Endothelial cell of hepatic sinusoid (primary cell): ENCODE data around the gene HPD.
"Not testable (repeated sequence)": the region's sequence is repeated elsewhere in the genome, so short reads cannot be mapped to it uniquely, and the experiment has no call there.

Experiments used
- in situ Hi-C: cut with HindIII; loops from 2 replicates; pipeline ENCODE4 v1.10.0; 2017; ENCODE audit warnings: low sequenced_read_pairs

The HPD gene

DNA sequence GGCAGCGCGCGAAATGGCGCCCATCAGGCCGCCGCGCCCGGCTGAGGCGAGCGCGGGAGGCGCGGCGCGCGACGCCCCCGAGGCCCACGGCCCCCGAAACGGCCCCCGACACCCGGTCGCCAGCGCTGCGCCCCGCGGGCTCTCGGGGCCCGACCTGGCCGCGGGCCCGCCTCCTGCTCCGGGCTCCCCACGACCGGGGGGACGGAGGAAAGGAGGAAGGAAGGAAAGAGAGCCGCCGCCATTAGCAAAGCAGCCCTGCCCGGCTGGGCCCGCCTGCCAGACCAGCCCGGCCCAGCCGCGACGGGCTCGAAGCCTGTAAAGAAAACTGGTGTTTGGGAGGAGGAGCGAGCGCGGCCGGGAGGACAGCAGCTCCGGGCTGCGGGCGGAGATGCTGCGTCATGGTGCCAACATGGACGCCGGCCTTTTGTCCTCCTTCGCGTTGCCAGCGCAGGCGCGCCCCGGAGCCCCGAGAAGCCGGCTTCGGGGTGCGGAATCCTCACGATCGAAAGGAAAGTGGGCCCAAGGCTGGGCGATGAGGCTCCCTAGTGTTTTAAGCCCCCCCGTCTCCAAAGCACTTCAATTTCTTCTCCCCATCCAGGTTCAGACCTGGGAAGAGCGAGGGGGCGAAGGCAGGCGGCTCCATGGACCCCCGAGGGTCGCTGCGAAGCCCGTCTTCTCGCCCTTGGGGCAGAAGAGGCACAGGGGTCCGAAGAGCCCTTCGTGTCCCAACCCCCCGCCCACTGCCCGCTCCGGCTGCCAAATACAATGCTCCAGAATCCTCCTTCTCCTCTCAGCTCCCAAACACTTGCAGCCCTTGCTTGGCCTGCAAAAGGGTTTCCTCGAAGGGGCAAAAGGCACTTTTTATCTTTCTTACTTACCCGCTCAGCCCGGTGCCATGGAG, 57.7 kb downstream of the HPD start:
- in situ Hi-C loops, result no loop called here

DNA sequence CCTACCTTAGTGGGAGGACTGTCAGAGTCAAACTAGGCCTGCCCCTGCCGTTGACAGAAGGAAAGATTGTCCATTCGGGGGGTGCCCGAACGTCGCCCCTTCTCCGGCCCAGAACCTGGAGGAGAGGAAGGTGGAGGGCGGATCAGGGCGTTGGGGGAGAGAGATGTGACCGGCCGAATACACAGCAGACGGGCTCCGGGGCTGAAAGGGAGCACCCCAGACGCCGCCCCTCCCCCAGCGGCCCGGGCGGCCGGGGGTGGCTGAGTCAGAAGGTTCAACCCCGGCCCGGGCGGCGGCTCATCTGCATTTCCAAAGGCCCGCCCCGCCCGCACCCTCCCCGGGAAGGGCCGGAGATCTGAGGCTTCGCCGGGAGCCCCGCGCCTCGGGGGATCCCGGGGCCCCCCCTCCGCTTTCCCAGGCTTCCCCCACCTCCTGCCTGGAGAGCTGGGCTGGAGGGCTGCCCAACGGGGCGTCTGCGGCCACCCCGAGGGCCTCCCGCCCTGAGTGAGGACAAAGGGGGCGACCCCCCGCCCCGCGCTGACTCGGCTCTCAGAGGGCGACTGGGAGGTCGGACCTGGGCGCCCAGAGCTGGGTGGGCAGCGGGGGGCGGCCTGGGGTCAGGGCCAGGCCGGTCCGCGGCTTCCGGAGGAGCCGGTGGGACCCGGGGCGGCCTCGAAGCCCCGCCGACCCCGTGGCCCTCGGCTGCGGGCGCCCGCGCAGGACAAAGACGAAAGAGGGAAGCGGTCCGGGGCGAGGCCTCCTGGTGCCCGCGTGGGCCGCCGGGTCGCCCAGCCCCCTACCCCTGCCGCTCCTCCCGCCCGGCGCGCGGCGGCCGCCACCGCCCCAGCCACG, 58.6 kb downstream of the HPD start:
- in situ Hi-C loops, result loop anchor here (5.0 kb wide), 1 partner anchor 32 kb away; no protein-coding TSS in a partner anchor

GRCh38 chr12:121799156-121799841, 59.4 kb downstream of the HPD start:
- in situ Hi-C loops, result loop anchor here (5.0 kb wide), 1 partner anchor 33 kb away; no protein-coding TSS in a partner anchor

DNA sequence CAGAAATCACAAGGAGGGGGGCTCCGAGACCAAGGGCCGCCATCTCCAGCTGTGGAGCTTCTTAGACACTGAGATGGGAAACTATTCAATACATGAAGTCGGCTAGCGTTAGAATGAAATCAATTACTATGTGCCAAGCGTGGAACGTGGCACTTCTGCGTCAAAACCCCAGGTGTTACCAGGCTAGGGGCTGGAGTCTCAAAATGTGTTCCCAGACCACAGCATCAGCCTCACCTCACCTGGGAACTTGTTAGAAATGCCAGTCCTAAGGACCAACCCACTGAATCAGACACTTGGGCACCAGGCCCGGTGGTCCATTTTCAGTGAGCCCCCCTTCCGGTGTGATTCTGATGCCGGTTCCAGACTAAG, 59.9 kb downstream of the HPD start:
- in situ Hi-C loops, result loop anchor here (5.0 kb wide), 1 partner anchor 34 kb away; no protein-coding TSS in a partner anchor

GRCh38 chr12:121797937-121798786, 60.5 kb downstream of the HPD start:
- in situ Hi-C loops, result loop anchor here (5.0 kb wide), 1 partner anchor 34 kb away; no protein-coding TSS in a partner anchor

GRCh38 chr12:121796855-121797751, 61.6 kb downstream of the HPD start:
- in situ Hi-C loops, result loop anchor here (5.0 kb wide), 1 partner anchor 35 kb away; no protein-coding TSS in a partner anchor

GRCh38 chr12:121795034-121795968, 63.4 kb downstream of the HPD start:
- in situ Hi-C loops, result loop anchor here (5.0 kb wide), 1 partner anchor 37 kb away; no protein-coding TSS in a partner anchor

DNA sequence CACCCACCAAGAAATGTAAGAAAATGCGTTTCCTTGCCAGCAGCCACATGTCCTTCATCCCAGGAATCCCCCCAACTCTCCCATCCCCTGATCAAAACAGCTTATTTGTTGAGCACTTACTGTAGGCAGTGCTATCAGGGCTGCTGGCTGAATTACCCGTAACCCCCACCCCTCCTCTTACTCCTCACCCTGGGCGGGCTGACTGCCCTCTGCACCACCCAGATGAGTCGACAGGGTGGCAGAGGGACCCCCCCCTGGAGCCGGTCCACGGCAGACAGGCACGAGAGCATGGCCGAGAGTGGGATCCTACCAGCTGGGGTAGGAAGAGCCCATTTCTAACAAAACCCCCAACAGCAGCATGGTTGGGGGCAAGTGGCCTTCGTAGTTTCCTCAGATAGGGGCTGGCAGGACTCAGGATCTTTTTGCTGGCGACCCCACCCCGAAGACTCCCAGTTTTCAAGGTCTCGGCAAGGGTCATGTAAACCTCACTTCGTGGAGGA, 64.1 kb downstream of the HPD start:
- in situ Hi-C loops, result loop anchor here (5.0 kb wide), 1 partner anchor 38 kb away; no protein-coding TSS in a partner anchor

- in situ Hi-C loops, result no loop called here
Measured at GRCh38 chr12:121793838-121794533, 64.7 kb downstream of the HPD start.

DNA sequence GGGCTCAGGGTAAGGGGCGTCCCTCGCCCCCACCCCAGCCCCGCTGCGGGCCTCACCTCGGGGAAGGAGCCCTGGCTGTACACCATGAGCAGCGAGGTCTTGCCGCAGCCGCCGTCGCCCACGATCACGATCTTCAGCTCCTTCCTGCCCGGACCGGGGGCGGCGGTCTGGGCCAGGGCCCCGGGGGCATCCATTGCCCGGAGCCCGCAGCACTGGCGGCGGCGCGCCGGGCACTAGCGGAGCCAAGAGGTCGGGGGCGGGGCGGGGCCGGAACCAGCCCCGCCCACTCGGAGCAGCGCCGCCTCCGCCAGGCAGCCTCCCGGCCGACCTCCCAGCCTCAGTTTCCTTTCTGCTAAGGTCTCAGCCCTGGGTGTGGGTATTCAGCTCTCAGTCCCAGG, 65.2 kb downstream of the HPD start, which contains the start of gene RHOF:
Gene RHOF (minus strand): TSS at position 249 of the 398 bp plus-strand sequence. CDS start 55 bp downstream, at position 194.
- in situ Hi-C loops, result no loop called here

- in situ Hi-C loops, result no loop called here
Measured at GRCh38 chr12:121792607-121793439, 65.8 kb downstream of the HPD start.

GRCh38 chr12:121791671-121792551, 66.7 kb downstream of the HPD start:
- in situ Hi-C loops, result no loop called here

- in situ Hi-C loops, result not testable (repeated sequence)
Measured at GRCh38 chr12:121790785-121791184, 67.9 kb downstream of the HPD start.

DNA sequence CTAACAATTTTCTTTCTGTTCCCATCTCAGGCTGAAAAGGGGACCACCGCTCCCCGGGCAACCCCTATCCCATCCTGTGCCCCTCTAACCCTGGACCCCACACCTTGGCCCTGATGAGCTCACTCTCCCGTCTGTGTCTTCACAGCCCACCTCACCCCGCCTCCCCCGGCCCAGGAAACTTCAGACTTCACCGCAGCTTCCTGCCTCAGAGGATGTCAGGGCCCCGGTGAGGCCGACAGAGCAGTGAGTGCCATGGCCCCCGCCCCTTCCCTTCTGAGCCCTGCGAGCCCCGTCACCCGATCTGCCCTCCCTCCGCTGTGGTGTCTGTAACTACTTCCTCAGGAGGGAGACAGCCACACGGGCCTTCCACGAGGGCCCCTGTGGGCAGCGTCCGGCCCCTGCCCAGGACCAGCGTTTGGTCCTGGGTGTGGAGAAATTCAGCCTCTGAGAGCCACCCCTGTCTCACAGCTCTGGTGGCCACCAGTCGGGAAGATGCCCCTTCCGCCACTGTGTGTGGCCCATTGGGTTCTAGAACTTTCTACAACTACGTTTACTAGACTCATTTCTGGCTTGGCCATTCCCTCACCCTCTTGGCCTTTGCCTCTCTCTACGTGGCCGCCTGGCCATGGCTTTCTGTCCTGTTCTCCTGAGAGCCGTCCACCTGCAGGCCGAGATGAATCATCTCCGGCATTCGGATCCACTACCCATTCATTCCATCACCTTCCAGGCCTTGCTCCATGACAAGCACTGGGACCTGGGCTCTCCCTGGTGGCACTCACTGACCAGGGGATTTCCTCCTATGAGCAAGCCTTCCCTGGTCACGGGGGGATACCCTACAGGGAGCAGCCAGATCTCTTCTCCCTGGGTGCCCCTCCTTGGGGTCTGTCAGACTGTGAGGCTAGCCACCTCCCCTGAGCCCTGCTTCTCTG, 68.6 kb downstream of the HPD start:
- in situ Hi-C loops, result loop anchor here (5.0 kb wide), 1 partner anchor 73 kb away; no protein-coding TSS in a partner anchor
